ENCODE measurements around the gene IL19. TPM values are rescaled to one million over a fixed set of nuclear protein-coding genes. Genes with fewer than 3 reads are reported as not detected.

IL19 gene
- total and polyA plus RNA-seq, 9 of the 15 experiments (the other 6 are each of a cell fraction or from before 2014, with no cell fraction given): not detected

GRCh38 chr1:206729507-206729906 lies 41.1 kb upstream of the IL19 start:
- 88% methylated on average over 3 of the region's 3 CpGs for WGBS (ENCODE audit: insufficient coverage, low coverage, missing lambda C conversion rate)
- ChIA-PET CTCF (ENCODE audit: low intra/inter-chr PET ratio) (no interaction called here), POLR2A (no interaction called here)
- TF ChIP-seq, protein P1, sequence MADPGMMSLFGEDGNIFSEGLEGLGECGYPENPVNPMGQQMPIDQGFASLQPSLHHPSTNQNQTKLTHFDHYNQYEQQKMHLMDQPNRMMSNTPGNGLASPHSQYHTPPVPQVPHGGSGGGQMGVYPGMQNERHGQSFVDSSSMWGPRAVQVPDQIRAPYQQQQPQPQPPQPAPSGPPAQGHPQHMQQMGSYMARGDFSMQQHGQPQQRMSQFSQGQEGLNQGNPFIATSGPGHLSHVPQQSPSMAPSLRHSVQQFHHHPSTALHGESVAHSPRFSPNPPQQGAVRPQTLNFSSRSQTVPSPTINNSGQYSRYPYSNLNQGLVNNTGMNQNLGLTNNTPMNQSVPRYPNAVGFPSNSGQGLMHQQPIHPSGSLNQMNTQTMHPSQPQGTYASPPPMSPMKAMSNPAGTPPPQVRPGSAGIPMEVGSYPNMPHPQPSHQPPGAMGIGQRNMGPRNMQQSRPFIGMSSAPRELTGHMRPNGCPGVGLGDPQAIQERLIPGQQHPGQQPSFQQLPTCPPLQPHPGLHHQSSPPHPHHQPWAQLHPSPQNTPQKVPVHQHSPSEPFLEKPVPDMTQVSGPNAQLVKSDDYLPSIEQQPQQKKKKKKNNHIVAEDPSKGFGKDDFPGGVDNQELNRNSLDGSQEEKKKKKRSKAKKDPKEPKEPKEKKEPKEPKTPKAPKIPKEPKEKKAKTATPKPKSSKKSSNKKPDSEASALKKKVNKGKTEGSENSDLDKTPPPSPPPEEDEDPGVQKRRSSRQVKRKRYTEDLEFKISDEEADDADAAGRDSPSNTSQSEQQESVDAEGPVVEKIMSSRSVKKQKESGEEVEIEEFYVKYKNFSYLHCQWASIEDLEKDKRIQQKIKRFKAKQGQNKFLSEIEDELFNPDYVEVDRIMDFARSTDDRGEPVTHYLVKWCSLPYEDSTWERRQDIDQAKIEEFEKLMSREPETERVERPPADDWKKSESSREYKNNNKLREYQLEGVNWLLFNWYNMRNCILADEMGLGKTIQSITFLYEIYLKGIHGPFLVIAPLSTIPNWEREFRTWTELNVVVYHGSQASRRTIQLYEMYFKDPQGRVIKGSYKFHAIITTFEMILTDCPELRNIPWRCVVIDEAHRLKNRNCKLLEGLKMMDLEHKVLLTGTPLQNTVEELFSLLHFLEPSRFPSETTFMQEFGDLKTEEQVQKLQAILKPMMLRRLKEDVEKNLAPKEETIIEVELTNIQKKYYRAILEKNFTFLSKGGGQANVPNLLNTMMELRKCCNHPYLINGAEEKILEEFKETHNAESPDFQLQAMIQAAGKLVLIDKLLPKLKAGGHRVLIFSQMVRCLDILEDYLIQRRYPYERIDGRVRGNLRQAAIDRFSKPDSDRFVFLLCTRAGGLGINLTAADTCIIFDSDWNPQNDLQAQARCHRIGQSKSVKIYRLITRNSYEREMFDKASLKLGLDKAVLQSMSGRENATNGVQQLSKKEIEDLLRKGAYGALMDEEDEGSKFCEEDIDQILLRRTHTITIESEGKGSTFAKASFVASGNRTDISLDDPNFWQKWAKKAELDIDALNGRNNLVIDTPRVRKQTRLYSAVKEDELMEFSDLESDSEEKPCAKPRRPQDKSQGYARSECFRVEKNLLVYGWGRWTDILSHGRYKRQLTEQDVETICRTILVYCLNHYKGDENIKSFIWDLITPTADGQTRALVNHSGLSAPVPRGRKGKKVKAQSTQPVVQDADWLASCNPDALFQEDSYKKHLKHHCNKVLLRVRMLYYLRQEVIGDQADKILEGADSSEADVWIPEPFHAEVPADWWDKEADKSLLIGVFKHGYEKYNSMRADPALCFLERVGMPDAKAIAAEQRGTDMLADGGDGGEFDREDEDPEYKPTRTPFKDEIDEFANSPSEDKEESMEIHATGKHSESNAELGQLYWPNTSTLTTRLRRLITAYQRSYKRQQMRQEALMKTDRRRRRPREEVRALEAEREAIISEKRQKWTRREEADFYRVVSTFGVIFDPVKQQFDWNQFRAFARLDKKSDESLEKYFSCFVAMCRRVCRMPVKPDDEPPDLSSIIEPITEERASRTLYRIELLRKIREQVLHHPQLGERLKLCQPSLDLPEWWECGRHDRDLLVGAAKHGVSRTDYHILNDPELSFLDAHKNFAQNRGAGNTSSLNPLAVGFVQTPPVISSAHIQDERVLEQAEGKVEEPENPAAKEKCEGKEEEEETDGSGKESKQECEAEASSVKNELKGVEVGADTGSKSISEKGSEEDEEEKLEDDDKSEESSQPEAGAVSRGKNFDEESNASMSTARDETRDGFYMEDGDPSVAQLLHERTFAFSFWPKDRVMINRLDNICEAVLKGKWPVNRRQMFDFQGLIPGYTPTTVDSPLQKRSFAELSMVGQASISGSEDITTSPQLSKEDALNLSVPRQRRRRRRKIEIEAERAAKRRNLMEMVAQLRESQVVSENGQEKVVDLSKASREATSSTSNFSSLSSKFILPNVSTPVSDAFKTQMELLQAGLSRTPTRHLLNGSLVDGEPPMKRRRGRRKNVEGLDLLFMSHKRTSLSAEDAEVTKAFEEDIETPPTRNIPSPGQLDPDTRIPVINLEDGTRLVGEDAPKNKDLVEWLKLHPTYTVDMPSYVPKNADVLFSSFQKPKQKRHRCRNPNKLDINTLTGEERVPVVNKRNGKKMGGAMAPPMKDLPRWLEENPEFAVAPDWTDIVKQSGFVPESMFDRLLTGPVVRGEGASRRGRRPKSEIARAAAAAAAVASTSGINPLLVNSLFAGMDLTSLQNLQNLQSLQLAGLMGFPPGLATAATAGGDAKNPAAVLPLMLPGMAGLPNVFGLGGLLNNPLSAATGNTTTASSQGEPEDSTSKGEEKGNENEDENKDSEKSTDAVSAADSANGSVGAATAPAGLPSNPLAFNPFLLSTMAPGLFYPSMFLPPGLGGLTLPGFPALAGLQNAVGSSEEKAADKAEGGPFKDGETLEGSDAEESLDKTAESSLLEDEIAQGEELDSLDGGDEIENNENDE (IDR thresholded peaks at IDR 0.05; ENCODE audit: low read depth, low read length): no peak
- TF ChIP-seq PATZ1 (CRISPR knock-in tag; IDR thresholded peaks at IDR 0.05; ENCODE audit: borderline replicate concordance) (no peak), TGIF2 (CRISPR knock-in tag; IDR thresholded peaks at IDR 0.05) (no peak)
- TF ChIP-seq, protein P2, sequence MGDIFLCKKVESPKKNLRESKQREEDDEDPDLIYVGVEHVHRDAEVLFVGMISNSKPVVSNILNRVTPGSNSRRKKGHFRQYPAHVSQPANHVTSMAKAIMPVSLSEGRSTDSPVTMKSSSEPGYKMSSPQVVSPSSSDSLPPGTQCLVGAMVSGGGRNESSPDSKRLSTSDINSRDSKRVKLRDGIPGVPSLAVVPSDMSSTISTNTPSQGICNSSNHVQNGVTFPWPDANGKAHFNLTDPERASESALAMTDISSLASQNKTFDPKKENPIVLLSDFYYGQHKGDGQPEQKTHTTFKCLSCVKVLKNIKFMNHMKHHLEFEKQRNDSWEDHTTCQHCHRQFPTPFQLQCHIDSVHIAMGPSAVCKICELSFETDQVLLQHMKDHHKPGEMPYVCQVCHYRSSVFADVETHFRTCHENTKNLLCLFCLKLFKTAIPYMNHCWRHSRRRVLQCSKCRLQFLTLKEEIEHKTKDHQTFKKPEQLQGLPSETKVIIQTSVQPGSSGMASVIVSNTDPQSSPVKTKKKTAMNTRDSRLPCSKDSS (IDR thresholded peaks at IDR 0.05; ENCODE audit: low read depth, partially characterized antibody): no peak

More at GRCh38 chr1:206729507-206729906, 41.1 kb upstream of the IL19 start:
- ATAC-seq (no peak), DNase-seq (ENCODE audit: extremely low read depth in 1 of 4, low spot score in 3 of 4) (no peak), FAIRE-seq (no peak)
- Histone ChIP-seq H3K79me2 (ENCODE audit: control insufficient read depth, insufficient read depth, low read length) (peaks cover 32% of the 10 kb centered on the region), H3K4me3 (no peak overlapping the region), H3K36me3 (ENCODE audit: control insufficient read depth, insufficient read depth, low read length) (peaks cover 52% of the 10 kb centered on the region), H3K9me3 (replicated peaks; ENCODE audit: control insufficient read depth, insufficient read depth, low read depth, low read length) (no peaks in the 10 kb centered on the region), H3K9me1 (ENCODE audit: control insufficient read depth, insufficient read depth, low read length) (peaks cover 22% of the 10 kb centered on the region), H3K4me2 (ENCODE audit: insufficient read depth, low read length) (no peak overlapping the region), H3K27me3 (ENCODE audit: control insufficient read depth in 2 of 2, insufficient read depth in 2 of 2, low read length in 2 of 2) (no peaks in the 10 kb centered on the region), H3K4me1 (replicated peaks in 1 of 2; ENCODE audit: control insufficient read depth in 2 of 2, insufficient read depth in 2 of 2, low read length in 2 of 2) (peaks cover 6 to 16% of the 10 kb centered on the region in 2 experiments; a peak in 3 of 5 replicates), H2AFZ (ENCODE audit: low read depth, low read length) (no peak overlapping the region), H3K27ac (ENCODE audit: extremely low read depth, low read depth, low read length) (no peak overlapping the region), H4K20me1 (replicated peaks; ENCODE audit: control insufficient read depth, insufficient read depth, low read length) (peaks cover 33% of the 10 kb centered on the region), H3K9ac (ENCODE audit: insufficient read depth in 1 of 2, low read depth in 2 of 2, low read length in 2 of 2) (no peak overlapping the region; a peak in 1 of 4 replicates)
- no TSS peak for BruUV-seq (replicated peaks)
- intact Hi-C loops (cut with micrococcal nuclease) (loop anchor here (5.0 kb wide), 1 partner anchor 253 kb away; no protein-coding TSS in a partner anchor), in situ Hi-C loops (cut with MboI) (no loop called here)

All from K562 (cell line).